ENCODE results near the gene CAPN7. TPM values are rescaled to one million over a fixed set of nuclear protein-coding genes. Genes with fewer than 3 reads are reported as not detected.

CAPN7 gene
- polyA plus RNA-seq, 3 donors, result 11.7 to 20.8 (median 14.7) TPM

- 0% methylated on average over 1 of the region's 8 CpGs for WGBS (ENCODE audit: insufficient coverage)
- Histone ChIP-seq H3K9ac (ENCODE audit: insufficient read depth, low read length, poor library complexity, severe bottlenecking) (no peak overlapping the region), H3K4me1 (ENCODE audit: control insufficient read depth in 1 of 2, insufficient read depth in 2 of 2, low read length in 2 of 2) (peaks cover 34 to 40% of the 10 kb centered on the region in 2 donors), H3K9me3 (replicated peaks in 1 of 2; ENCODE audit: control insufficient read depth in 1 of 2, insufficient read depth in 1 of 2, low read length in 2 of 2) (no peaks in the 10 kb centered on the region), H3K4me2 (replicated peaks; ENCODE audit: extremely low read depth, low read length, poor library complexity, severe bottlenecking) (no peak overlapping the region), H4K20me1 (ENCODE audit: insufficient read depth, low read length) (peaks cover 19% of the 10 kb centered on the region), H3K4me3 (replicated peaks in 1 of 3; ENCODE audit: low read depth in 2 of 3, low read length in 3 of 3) (no peak overlapping the region), H3K27me3 (ENCODE audit: control insufficient read depth in 2 of 2, insufficient read depth in 2 of 2, low read length in 2 of 2) (no peaks in the 10 kb centered on the region), H3K27ac (ENCODE audit: low read depth in 1 of 2, low read length in 2 of 2) (no peak overlapping the region), H3K36me3 (replicated peaks in 1 of 2; ENCODE audit: control insufficient read depth in 1 of 2, insufficient read depth in 2 of 2, low read length in 2 of 2) (peaks cover 62 to 78% of the 10 kb centered on the region in 2 donors), H3K79me2 (ENCODE audit: insufficient read depth, low read length) (peaks cover 7% of the 10 kb centered on the region), H2AFZ (ENCODE audit: insufficient read depth, low read depth, low read length, poor library complexity, severe bottlenecking) (no peak overlapping the region)
- peaks cover 40% of the 10 kb centered on the region for H3K4me1 Mint-ChIP-seq
- no peak overlapping the region for H3K4me3 Mint-ChIP-seq
- no peaks in the 10 kb centered on the region for H3K9me3 Mint-ChIP-seq
- H3K27me3 Mint-ChIP-seq (ENCODE audit: low read depth in 3 of 3), result no peaks in the 10 kb centered on the region
- peak overlapping the region in 2 of 7 donors; percentile 40 to 53 for H3K27ac Mint-ChIP-seq
- intact Hi-C loops (cut with micrococcal nuclease), result no loop called here
- TF ChIP-seq CTCF (IDR thresholded peaks at IDR 0.05), result no peak
- DNase-seq, result no peak
- peaks cover 56 to 68% of the 10 kb centered on the region in 2 donors for H3K36me3 Mint-ChIP-seq
Measured at GRCh38 chr3:15220056-15220455, 14.0 kb downstream of the CAPN7 start.

- Histone ChIP-seq H3K27ac (ENCODE audit: low read depth in 1 of 2, low read length in 2 of 2) (no peak overlapping the region), H3K27me3 (ENCODE audit: control insufficient read depth in 2 of 2, insufficient read depth in 2 of 2, low read length in 2 of 2) (no peaks in the 10 kb centered on the region), H3K4me2 (replicated peaks; ENCODE audit: extremely low read depth, low read length, poor library complexity, severe bottlenecking) (no peak overlapping the region), H2AFZ (ENCODE audit: insufficient read depth, low read depth, low read length, poor library complexity, severe bottlenecking) (no peak overlapping the region), H3K9ac (ENCODE audit: insufficient read depth, low read length, poor library complexity, severe bottlenecking) (no peak overlapping the region), H3K9me3 (replicated peaks in 1 of 2; ENCODE audit: control insufficient read depth in 1 of 2, insufficient read depth in 1 of 2, low read length in 2 of 2) (no peaks in the 10 kb centered on the region), H3K36me3 (replicated peaks in 1 of 2; ENCODE audit: control insufficient read depth in 1 of 2, insufficient read depth in 2 of 2, low read length in 2 of 2) (peaks cover 68 to 79% of the 10 kb centered on the region in 2 donors), H4K20me1 (ENCODE audit: insufficient read depth, low read length) (peaks cover 13% of the 10 kb centered on the region), H3K4me3 (replicated peaks in 1 of 3; ENCODE audit: low read depth in 2 of 3, low read length in 3 of 3) (no peak overlapping the region), H3K79me2 (ENCODE audit: insufficient read depth, low read length) (peaks cover 4% of the 10 kb centered on the region), H3K4me1 (ENCODE audit: control insufficient read depth in 1 of 2, insufficient read depth in 2 of 2, low read length in 2 of 2) (peaks cover 28 to 34% of the 10 kb centered on the region in 2 donors)
- H3K36me3 Mint-ChIP-seq, result peaks cover 56 to 64% of the 10 kb centered on the region in 2 donors
- peak overlapping the region in 3 of 7 donors; percentile 12 to 27 (median 23) for H3K27ac Mint-ChIP-seq
- DNase-seq, result no peak
- TF ChIP-seq CTCF (IDR thresholded peaks at IDR 0.05), result no peak
- H3K9me3 Mint-ChIP-seq, result no peaks in the 10 kb centered on the region
- H3K27me3 Mint-ChIP-seq (ENCODE audit: low read depth in 3 of 3), result no peaks in the 10 kb centered on the region
- H3K4me1 Mint-ChIP-seq, result peaks cover 34% of the 10 kb centered on the region
- 100% methylated on average over 1 of the region's 2 CpGs for WGBS (ENCODE audit: insufficient coverage)
- intact Hi-C loops (cut with micrococcal nuclease), result no loop called here
- H3K4me3 Mint-ChIP-seq, result no peak overlapping the region
Measured at GRCh38 chr3:15220661-15221060, 14.6 kb downstream of the CAPN7 start.
